Nephron progenitor cell (in vitro differentiated cells): ENCODE data around the gene CHD2.

Experiments
- DNase-seq: peaks from one replicate; pipeline ENCODE4 v3.0.0; 2021
- H3K27ac Mint-ChIP-seq: 2 replicates; pipeline ENCODE4 v1.8.0; 2021; ENCODE audit warnings: mild to moderate bottlenecking, moderate library complexity, mixed read lengths
- H3K27me3 Mint-ChIP-seq: 2 replicates; pipeline ENCODE4 v1.8.0; 2021; ENCODE audit warnings: mild to moderate bottlenecking, low read depth, mixed read lengths; ENCODE audit not compliant: poor library complexity
- H3K36me3 Mint-ChIP-seq: 2 replicates; pipeline ENCODE4 v1.8.0; 2021; ENCODE audit warnings: low read depth, mixed read lengths
- H3K4me1 Mint-ChIP-seq: 2 replicates; pipeline ENCODE4 v1.8.0; 2021; ENCODE audit warnings: mixed read lengths
- H3K4me3 Mint-ChIP-seq: 2 replicates; pipeline ENCODE4 v1.8.0; 2021; ENCODE audit warnings: mild to moderate bottlenecking, moderate library complexity, mixed read lengths
- H3K9me3 Mint-ChIP-seq: 2 replicates; pipeline ENCODE4 v1.8.0; 2021; ENCODE audit warnings: mild to moderate bottlenecking, moderate library complexity, mixed read lengths
- TF ChIP-seq, protein P1 (sequence below): fragments of 200-600 bp; sonication (generic); IDR thresholded peaks from 2 replicates; pipeline ENCODE4 v1.5.0; 2021; ENCODE audit warnings: antibody characterized with exemption

Gene CHD2

DNA sequence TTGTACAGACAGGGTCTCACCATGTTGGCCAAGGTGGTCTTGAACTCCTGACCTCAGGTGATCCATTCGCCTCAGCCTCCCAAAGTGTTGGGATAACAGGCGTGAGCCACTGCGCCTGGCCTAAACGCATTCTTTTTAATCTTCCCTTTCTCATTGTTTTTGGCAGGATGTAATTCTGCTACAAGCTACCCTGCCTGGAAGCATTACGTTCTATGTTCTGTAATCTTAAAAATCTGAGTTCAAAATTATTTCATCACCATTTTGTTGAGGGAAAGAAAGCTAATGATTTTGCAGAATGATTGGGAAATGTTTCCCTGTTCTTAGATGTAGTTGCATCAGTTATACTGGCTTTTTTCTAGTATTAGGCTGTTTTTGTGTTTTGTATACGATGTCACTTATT, 117.4 kb downstream of the CHD2 start:
- DNase-seq = no peak
- Mint-ChIP-seq H3K27ac (no peak overlapping the region), H3K36me3 (peaks cover 96% of the 10 kb centered on the region), H3K4me1 (peaks cover 7% of the 10 kb centered on the region), H3K27me3 (no peaks in the 10 kb centered on the region), H3K4me3 (no peak overlapping the region), H3K9me3 (no peaks in the 10 kb centered on the region)
- TF ChIP-seq, protein P1, sequence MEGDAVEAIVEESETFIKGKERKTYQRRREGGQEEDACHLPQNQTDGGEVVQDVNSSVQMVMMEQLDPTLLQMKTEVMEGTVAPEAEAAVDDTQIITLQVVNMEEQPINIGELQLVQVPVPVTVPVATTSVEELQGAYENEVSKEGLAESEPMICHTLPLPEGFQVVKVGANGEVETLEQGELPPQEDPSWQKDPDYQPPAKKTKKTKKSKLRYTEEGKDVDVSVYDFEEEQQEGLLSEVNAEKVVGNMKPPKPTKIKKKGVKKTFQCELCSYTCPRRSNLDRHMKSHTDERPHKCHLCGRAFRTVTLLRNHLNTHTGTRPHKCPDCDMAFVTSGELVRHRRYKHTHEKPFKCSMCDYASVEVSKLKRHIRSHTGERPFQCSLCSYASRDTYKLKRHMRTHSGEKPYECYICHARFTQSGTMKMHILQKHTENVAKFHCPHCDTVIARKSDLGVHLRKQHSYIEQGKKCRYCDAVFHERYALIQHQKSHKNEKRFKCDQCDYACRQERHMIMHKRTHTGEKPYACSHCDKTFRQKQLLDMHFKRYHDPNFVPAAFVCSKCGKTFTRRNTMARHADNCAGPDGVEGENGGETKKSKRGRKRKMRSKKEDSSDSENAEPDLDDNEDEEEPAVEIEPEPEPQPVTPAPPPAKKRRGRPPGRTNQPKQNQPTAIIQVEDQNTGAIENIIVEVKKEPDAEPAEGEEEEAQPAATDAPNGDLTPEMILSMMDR = no peak

DNA sequence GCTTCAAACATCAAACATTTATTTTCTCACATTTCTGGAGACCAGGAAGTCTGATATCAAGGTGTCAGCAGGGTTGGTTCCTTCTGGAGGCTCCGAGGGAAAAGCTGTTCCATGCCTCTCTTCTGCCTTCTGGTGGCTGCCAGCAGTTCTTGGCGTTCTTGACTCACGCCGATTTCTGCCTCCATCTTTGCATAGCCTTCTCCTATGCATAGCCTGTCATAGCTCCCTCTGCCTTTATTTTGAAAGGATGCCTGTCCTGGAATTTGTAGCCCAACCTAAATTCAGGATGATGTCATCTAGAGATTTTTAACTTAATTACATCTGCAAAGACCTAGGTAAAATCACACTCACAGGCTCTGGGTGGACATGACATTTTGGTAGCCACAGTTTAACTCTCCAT, 118.5 kb downstream of the CHD2 start:
- DNase-seq = no peak

DNA sequence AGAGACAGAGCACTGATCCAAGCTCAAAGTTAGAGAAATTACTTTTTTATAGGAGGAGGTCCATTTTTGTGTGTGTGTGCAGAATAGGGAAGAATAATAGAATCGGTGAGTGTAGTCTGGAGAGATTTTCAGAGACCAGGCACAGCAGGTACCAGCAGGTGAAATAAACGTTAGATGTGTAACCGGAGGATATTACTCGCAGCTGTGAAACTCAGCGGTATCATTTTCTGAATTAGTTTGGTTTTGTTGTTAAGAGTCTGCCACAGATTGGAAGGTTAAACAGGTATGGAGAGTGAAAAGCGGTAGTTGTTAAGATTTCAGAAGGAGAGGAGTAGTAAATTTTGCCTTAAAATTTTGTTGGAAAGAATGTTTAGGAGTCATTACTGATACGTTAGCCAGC, 119.0 kb downstream of the CHD2 start:
- Mint-ChIP-seq H3K9me3 (no peaks in the 10 kb centered on the region), H3K27me3 (no peaks in the 10 kb centered on the region), H3K27ac (peak overlapping the region; percentile 1), H3K4me3 (no peak overlapping the region), H3K4me1 (no peaks in the 10 kb centered on the region), H3K36me3 (peaks cover 96% of the 10 kb centered on the region)
- TF ChIP-seq, protein P1 = no peak
- DNase-seq = no peak

More for the DNA sequence above, 118.5 kb downstream of the CHD2 start:
- Mint-ChIP-seq H3K27ac (no peak overlapping the region), H3K27me3 (no peaks in the 10 kb centered on the region), H3K9me3 (no peaks in the 10 kb centered on the region), H3K36me3 (peaks cover 96% of the 10 kb centered on the region), H3K4me1 (peaks cover under 1% of the 10 kb centered on the region), H3K4me3 (no peak overlapping the region)
- TF ChIP-seq, protein P1 = no peak

DNA sequence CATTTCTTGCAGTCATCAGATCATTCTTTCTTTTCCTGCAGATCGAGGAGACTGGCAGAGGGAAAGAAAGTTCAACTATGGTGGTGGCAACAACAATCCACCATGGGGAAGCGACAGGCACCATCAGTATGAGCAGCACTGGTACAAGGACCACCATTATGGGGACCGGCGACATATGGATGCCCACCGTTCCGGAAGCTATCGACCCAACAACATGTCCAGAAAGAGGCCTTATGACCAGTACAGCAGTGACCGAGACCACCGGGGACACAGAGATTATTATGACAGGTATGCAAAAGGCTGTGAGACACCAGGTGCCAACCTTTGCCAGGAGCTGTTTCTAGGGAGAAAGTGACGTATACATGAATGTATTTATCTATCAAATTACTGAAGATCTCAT, 119.8 kb downstream of the CHD2 start:
- Mint-ChIP-seq H3K4me3 (no peak overlapping the region), H3K27ac (no peak overlapping the region), H3K36me3 (peaks cover 96% of the 10 kb centered on the region), H3K9me3 (no peaks in the 10 kb centered on the region), H3K27me3 (peaks cover 3% of the 10 kb centered on the region), H3K4me1 (no peaks in the 10 kb centered on the region)
- TF ChIP-seq, protein P1 = no peak
- DNase-seq = no peak

DNA sequence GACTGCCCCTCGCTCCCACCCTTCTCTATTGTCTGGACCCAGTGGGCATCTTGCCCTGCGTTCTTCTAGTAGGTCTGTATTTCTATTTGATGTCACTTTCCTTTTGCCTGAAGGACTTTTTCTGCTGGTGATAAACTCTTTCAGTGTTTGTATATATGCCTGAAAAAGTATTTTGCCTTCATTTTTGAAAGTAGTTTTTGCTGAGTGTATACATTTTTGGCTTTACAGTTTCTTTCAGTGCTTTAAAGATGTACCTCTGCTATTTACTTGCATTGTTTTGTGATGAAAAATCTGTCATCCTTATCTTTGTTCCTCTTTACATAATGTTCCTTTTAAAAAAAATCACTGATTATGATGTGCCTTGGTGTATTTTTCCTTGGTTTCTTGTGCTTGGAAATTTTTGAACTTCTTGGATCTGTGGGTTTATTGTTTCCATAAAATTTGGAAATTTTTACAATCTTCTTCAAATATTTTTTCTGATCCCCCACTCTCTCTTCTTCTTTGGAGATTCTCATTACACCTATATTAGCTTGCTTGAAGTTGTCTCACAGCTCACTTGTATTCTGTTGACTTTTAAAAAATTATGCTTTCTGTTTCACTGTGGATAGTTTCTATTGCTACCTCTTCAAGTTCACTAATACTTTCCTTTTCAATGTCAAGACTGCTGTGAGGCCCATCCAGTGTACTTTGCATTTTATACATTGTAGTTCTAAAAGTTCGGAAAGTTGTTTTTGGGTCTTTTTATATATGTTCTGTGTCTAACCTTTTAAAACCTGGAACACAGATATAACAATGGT, 121.0 kb downstream of the CHD2 start:
- Mint-ChIP-seq H3K36me3 (peaks cover 96% of the 10 kb centered on the region), H3K9me3 (no peaks in the 10 kb centered on the region), H3K4me1 (no peaks in the 10 kb centered on the region), H3K27ac (no peak overlapping the region), H3K27me3 (peaks cover 3% of the 10 kb centered on the region), H3K4me3 (no peak overlapping the region)
- TF ChIP-seq, protein P1 = no peak
- DNase-seq = no peak

DNA sequence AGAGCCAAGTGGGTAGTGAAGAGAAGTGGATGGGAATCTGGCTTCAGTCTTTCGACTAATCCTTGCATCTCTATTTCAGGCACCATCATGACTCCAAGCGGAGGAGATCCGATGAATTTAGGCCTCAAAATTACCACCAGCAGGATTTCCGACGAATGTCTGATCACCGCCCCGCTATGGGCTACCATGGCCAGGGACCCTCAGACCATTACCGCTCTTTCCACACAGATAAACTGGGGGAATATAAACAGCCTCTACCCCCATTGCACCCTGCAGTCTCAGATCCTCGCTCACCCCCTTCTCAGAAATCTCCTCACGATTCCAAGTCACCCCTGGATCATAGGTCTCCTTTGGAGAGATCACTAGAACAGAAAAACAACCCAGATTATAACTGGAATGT, 124.2 kb downstream of the CHD2 start:
- Mint-ChIP-seq H3K4me1 (peaks cover 19% of the 10 kb centered on the region), H3K9me3 (no peaks in the 10 kb centered on the region), H3K27me3 (peaks cover 3% of the 10 kb centered on the region), H3K4me3 (no peak overlapping the region), H3K27ac (peak overlapping the region; percentile 49), H3K36me3 (peaks cover 78% of the 10 kb centered on the region)
- DNase-seq = no peak
- TF ChIP-seq, protein P1 = no peak
